22Rv1 (cell line): ENCODE measurements around the gene OR6N2.

Source experiments
- ZFX ChIP-seq: fragments of 450-650 bp; IDR thresholded peaks from 2 replicates; pipeline ENCODE4 v1.6.1; 2017; ENCODE audit warnings: antibody characterized with exemption, borderline replicate concordance
- TF ChIP-seq, protein P1 (sequence below): fragments of 450-650 bp; IDR thresholded peaks from 2 replicates; pipeline ENCODE4 v1.5.1; 2017; ENCODE audit warnings: mild to moderate bottlenecking

DNA sequence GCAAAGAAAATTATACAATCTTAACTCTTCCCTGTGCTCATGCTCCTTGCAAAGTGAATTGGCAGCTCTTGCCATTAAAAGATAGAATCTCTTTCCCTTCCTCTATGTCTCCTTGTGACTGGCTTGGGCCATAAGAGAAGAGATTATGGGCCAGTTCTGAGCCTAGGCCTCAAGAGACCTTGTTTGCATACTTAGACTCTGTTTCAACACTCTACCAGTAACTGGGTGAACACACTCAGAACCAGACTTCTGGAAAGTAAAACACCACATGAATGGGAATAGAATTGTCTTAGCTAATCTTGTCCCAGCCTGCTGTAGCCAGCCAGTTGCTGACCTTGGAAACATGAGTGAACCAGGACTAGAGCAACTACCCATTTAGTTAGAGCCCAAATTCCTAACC, 45.2 kb downstream of the OR6N2 start:
- TF ChIP-seq, protein P1, sequence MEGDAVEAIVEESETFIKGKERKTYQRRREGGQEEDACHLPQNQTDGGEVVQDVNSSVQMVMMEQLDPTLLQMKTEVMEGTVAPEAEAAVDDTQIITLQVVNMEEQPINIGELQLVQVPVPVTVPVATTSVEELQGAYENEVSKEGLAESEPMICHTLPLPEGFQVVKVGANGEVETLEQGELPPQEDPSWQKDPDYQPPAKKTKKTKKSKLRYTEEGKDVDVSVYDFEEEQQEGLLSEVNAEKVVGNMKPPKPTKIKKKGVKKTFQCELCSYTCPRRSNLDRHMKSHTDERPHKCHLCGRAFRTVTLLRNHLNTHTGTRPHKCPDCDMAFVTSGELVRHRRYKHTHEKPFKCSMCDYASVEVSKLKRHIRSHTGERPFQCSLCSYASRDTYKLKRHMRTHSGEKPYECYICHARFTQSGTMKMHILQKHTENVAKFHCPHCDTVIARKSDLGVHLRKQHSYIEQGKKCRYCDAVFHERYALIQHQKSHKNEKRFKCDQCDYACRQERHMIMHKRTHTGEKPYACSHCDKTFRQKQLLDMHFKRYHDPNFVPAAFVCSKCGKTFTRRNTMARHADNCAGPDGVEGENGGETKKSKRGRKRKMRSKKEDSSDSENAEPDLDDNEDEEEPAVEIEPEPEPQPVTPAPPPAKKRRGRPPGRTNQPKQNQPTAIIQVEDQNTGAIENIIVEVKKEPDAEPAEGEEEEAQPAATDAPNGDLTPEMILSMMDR, result no peak
- no peak for TF ChIP-seq ZFX
